DOHH2 (cell line): ENCODE measurements around the gene SUPT20H.

Source experiments
- EZH2phosphoT487 ChIP-seq: fragments of 200-600 bp; sonication (generic); IDR thresholded peaks from 2 replicates; pipeline ENCODE4 v1.6.1; 2017; ENCODE audit warnings: borderline replicate concordance, mild to moderate bottlenecking, antibody characterized with exemption, low read length, moderate library complexity, mixed read lengths
- TF ChIP-seq, protein P1 (sequence below): fragments of 200-600 bp; sonication (generic); IDR thresholded peaks from one replicate; pipeline ENCODE4 v1.5.1; 2014; ENCODE audit warnings: antibody characterized with exemption, mild to moderate bottlenecking, low read depth, low read length; ENCODE audit not compliant: poor library complexity, severe bottlenecking

DNA sequence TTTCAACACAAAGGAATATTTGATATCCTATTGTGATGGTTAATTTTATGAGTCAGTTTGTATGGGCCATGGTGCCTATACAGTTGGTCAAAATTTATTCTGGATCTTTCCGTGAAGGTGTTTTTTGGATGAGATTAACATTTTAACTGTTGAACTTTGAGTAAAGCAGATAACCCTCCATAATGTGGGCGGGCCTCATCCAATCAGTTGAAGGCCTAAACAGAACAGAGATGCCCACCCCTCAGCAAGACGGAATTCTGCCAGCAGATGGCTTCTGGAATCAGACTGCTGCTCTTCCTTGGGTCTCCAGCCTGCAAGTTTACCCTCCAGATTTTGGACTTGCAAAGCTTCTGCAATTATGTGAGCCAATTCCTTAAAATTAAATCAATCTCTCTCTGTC is 30.0 kb upstream of the SUPT20H start:
- TF ChIP-seq, protein P1, sequence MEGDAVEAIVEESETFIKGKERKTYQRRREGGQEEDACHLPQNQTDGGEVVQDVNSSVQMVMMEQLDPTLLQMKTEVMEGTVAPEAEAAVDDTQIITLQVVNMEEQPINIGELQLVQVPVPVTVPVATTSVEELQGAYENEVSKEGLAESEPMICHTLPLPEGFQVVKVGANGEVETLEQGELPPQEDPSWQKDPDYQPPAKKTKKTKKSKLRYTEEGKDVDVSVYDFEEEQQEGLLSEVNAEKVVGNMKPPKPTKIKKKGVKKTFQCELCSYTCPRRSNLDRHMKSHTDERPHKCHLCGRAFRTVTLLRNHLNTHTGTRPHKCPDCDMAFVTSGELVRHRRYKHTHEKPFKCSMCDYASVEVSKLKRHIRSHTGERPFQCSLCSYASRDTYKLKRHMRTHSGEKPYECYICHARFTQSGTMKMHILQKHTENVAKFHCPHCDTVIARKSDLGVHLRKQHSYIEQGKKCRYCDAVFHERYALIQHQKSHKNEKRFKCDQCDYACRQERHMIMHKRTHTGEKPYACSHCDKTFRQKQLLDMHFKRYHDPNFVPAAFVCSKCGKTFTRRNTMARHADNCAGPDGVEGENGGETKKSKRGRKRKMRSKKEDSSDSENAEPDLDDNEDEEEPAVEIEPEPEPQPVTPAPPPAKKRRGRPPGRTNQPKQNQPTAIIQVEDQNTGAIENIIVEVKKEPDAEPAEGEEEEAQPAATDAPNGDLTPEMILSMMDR: no peak
- no peak for TF ChIP-seq EZH2phosphoT487
